Fibroblast of lung (primary cell): Measurements from ENCODE around the gene ERFE. TPM values are rescaled to one million over a fixed set of nuclear protein-coding genes. Genes with fewer than 3 reads are reported as not detected.

Experiments
- DNase-seq, 2 donors: peaks; one replicate each; pipeline versions ENCODE4 v3.0.0 to v3.0.0-alpha.2; 2010; ENCODE audit warnings: low read depth in 2 of 2
- H2AFZ ChIP-seq: 2 replicates; pipeline ENCODE4 v1.5.1; 2012; ENCODE audit warnings: low read length, control low read depth, inconsistent platforms
- H3K27ac ChIP-seq: 2 replicates; pipeline ENCODE4 v1.5.1; 2011; ENCODE audit warnings: low read length, control low read depth; ENCODE audit not compliant: insufficient read depth
- H3K27me3 ChIP-seq: 2 replicates; pipeline ENCODE4 v1.5.1; 2011; ENCODE audit warnings: mild to moderate bottlenecking, low read length; ENCODE audit not compliant: control insufficient read depth, insufficient read depth
- H3K36me3 ChIP-seq: 2 replicates; pipeline ENCODE4 v1.5.1; 2011; ENCODE audit warnings: low read length; ENCODE audit not compliant: control insufficient read depth, insufficient read depth
- H3K4me1 ChIP-seq: 2 replicates; pipeline ENCODE4 v1.5.1; 2011; ENCODE audit warnings: low read length; ENCODE audit not compliant: control insufficient read depth, insufficient read depth; ENCODE audit errors: extremely low read depth
- H3K4me2 ChIP-seq: 2 replicates; pipeline ENCODE4 v1.5.1; 2011; ENCODE audit warnings: low read length, control low read depth; ENCODE audit not compliant: insufficient read depth; ENCODE audit errors: extremely low read depth
- H3K4me3 ChIP-seq, 4 experiments: fragments of 200-600 bp in 1 of 4; sonication (generic) in 1 of 4; replicated peaks in 1 of 4; 2 replicates each; pipeline ENCODE4 v1.5.1; 2011 to 2016; ENCODE audit warnings: low read length in 4 of 4, low read depth in 3 of 4, mild to moderate bottlenecking in 3 of 4, control low read depth in 2 of 4, inconsistent platforms in 1 of 4, mixed read lengths in 1 of 4; ENCODE audit not compliant: insufficient read depth in 1 of 4; ENCODE audit errors: control extremely low read depth in 1 of 4
- H3K79me2 ChIP-seq: 2 replicates; pipeline ENCODE4 v1.5.1; 2012; ENCODE audit warnings: mild to moderate bottlenecking, low read length, inconsistent platforms; ENCODE audit not compliant: control insufficient read depth, insufficient read depth
- H3K9ac ChIP-seq: 2 replicates; pipeline ENCODE4 v1.5.1; 2011; ENCODE audit warnings: mild to moderate bottlenecking, low read length, control low read depth; ENCODE audit not compliant: insufficient read depth
- H3K9me3 ChIP-seq: 2 replicates; pipeline ENCODE4 v1.5.1; 2012; ENCODE audit warnings: low read depth, low read length; ENCODE audit not compliant: control insufficient read depth, insufficient read depth
- H4K20me1 ChIP-seq: 2 replicates; pipeline ENCODE4 v1.5.1; 2011; ENCODE audit warnings: low read length; ENCODE audit not compliant: control insufficient read depth, insufficient read depth; ENCODE audit errors: extremely low read depth
- CTCF ChIP-seq, 2 donors: IDR thresholded peaks in 1 of 2; conservative IDR thresholded peaks in 1 of 2; 1 replicate in 1 of 2; 2 replicates in 1 of 2; pipeline ENCODE4 v1.5.1; 2011 to 2012; ENCODE audit warnings: low read length in 2 of 2, control low read depth in 1 of 2, inconsistent platforms in 1 of 2, low read depth in 1 of 2, mild to moderate bottlenecking in 1 of 2
- EZH2 ChIP-seq: IDR thresholded peaks from 2 replicates; pipeline ENCODE4 v1.5.1; 2012; ENCODE audit warnings: low read length, control low read depth, mild to moderate bottlenecking; ENCODE audit errors: missing control alignments
- polyA plus RNA-seq, 2 donors: library from polyadenylated mRNA; depleted of rRNA in 1 of 2; stranded (reverse) in 1 of 2; unstranded in 1 of 2; fragments of >200 nt; gene quantifications; 2 replicates each; pipeline ENCODE4 v1.2.1, GENCODE V29; 2011 to 2012; ENCODE audit warnings: missing spikeins in 1 of 2
- total RNA-seq: library from RNA; depleted of rRNA; stranded (reverse); fragments of >200 nt; gene quantifications from 2 replicates; pipeline ENCODE4 v1.2.1, GENCODE V29; 2014

Gene ERFE
- total and polyA plus RNA-seq, 2 donors (not counting 1 experiment from before 2014, with no cell fraction given) = 1.5 to 8.3 TPM

GRCh38 chr2:238187618-238188548, 29.1 kb downstream of the ERFE start:
- Histone ChIP-seq H4K20me1 (no peaks in the 10 kb centered on the region), H3K4me3 (no peak overlapping the region), H3K27ac (no peak overlapping the region), H2AFZ (no peak overlapping the region), H3K27me3 (no peaks in the 10 kb centered on the region), H3K36me3 (peaks cover 19% of the 10 kb centered on the region), H3K4me2 (no peak overlapping the region), H3K9me3 (no peaks in the 10 kb centered on the region), H3K9ac (no peak overlapping the region), H3K4me1 (no peaks in the 10 kb centered on the region), H3K79me2 (no peaks in the 10 kb centered on the region)
- no peak for DNase-seq
- no peak for TF ChIP-seq EZH2
- TF ChIP-seq CTCF (conservative IDR thresholded peaks at IDR 0.05 in 1 of 2, IDR thresholded peaks at IDR 0.05 in 1 of 2; ENCODE audit: low read depth in 1 of 2, low read length in 2 of 2) = no peak

GRCh38 chr2:238190445-238190844, 31.7 kb downstream of the ERFE start:
- DNase-seq = no peak
- Histone ChIP-seq H3K36me3 (peaks cover 11% of the 10 kb centered on the region), H3K9ac (no peak overlapping the region), H3K79me2 (peaks cover 8% of the 10 kb centered on the region), H3K4me3 (no peak overlapping the region), H3K9me3 (no peaks in the 10 kb centered on the region), H3K4me1 (no peaks in the 10 kb centered on the region), H3K4me2 (no peak overlapping the region), H3K27me3 (no peaks in the 10 kb centered on the region), H4K20me1 (no peaks in the 10 kb centered on the region), H2AFZ (no peak overlapping the region), H3K27ac (no peak overlapping the region)
- TF ChIP-seq EZH2 = no peak
- TF ChIP-seq CTCF (conservative IDR thresholded peaks at IDR 0.05 in 1 of 2, IDR thresholded peaks at IDR 0.05 in 1 of 2; ENCODE audit: low read depth in 1 of 2, low read length in 2 of 2) = no peak

GRCh38 chr2:238202326-238203093, 43.7 kb downstream of the ERFE start:
- Histone ChIP-seq H3K4me2 (peak overlapping the region; percentile 91), H3K36me3 (no peaks in the 10 kb centered on the region), H3K9ac (peak overlapping the region; percentile 83), H2AFZ (no peak overlapping the region), H3K4me1 (no peaks in the 10 kb centered on the region), H3K4me3 (peak overlapping the region; percentile 39 to 88 (median 55)), H3K27ac (peak overlapping the region; percentile 64), H3K27me3 (peaks cover 5% of the 10 kb centered on the region), H4K20me1 (no peaks in the 10 kb centered on the region), H3K79me2 (peaks cover 56% of the 10 kb centered on the region), H3K9me3 (no peaks in the 10 kb centered on the region)
- DNase-seq = peak; percentile 20 to 36
- TF ChIP-seq CTCF (conservative IDR thresholded peaks at IDR 0.05 in 1 of 2, IDR thresholded peaks at IDR 0.05 in 1 of 2; ENCODE audit: low read depth in 1 of 2, low read length in 2 of 2) = no peak
- no peak for TF ChIP-seq EZH2
